ENCODE measurements around the gene IGSF21. TPM values are rescaled to one million over a fixed set of nuclear protein-coding genes. Genes with fewer than 3 reads are reported as not detected.

The IGSF21 gene
- total RNA-seq, 1 donor from 2014 or later: 1.3 TPM

DNA sequence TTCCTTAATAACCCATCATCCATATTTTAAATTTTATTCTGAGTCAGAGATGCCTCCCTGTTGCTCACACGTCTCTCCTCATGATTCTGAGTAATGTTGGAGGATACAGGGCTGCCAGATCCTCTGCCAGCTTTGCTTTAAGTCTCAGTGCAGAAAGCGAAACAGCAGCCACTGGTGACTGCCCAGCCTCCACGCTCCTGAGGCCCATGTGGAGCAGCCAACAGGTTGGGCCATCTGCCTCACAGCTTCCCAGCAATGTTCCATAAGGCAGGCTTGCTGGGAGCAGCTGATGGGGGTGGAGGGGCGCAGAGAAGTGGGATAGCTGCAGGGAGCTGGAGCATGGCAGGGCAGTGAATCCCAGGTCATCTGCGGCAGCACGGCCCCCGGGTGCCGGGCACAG, 104.2 kb downstream of the IGSF21 start:
- no peaks in the 10 kb centered on the region for H3K36me3 Mint-ChIP-seq (ENCODE audit: unreplicated experiment)

GRCh38 chr1:18217398-18218043, 109.9 kb downstream of the IGSF21 start:
- peak; percentile 42 for TF ChIP-seq CTCF (IDR thresholded peaks at IDR 0.05; ENCODE audit: partially characterized antibody, unreplicated experiment)
- Mint-ChIP-seq H3K9me3 (ENCODE audit: unreplicated experiment) (peaks cover 13% of the 10 kb centered on the region), H3K27me3 (ENCODE audit: unreplicated experiment) (peaks cover 5% of the 10 kb centered on the region), H3K4me3 (ENCODE audit: unreplicated experiment) (no peak overlapping the region), H3K4me1 (ENCODE audit: low read depth, unreplicated experiment) (peaks cover 8% of the 10 kb centered on the region), H3K27ac (ENCODE audit: unreplicated experiment) (no peak overlapping the region), H3K36me3 (ENCODE audit: unreplicated experiment) (peaks cover 17% of the 10 kb centered on the region)
- no peak for DNase-seq

More for the DNA sequence above, 104.2 kb downstream of the IGSF21 start:
- Mint-ChIP-seq H3K4me3 (ENCODE audit: unreplicated experiment) (peak overlapping the region; percentile 35), H3K27me3 (ENCODE audit: unreplicated experiment) (peaks cover 6% of the 10 kb centered on the region), H3K9me3 (ENCODE audit: unreplicated experiment) (peaks cover 7% of the 10 kb centered on the region), H3K4me1 (ENCODE audit: low read depth, unreplicated experiment) (peaks cover 40% of the 10 kb centered on the region), H3K27ac (ENCODE audit: unreplicated experiment) (peak overlapping the region; percentile 85)
- no peak for TF ChIP-seq CTCF (IDR thresholded peaks at IDR 0.05; ENCODE audit: partially characterized antibody, unreplicated experiment)
- peak; percentile 85 for DNase-seq

- peaks cover 7% of the 10 kb centered on the region for H3K4me1 Mint-ChIP-seq (ENCODE audit: low read depth, unreplicated experiment)
- TF ChIP-seq CTCF (IDR thresholded peaks at IDR 0.05; ENCODE audit: partially characterized antibody, unreplicated experiment): no peak
- DNase-seq: no peak
- no peak overlapping the region for H3K4me3 Mint-ChIP-seq (ENCODE audit: unreplicated experiment)
- peaks cover 3% of the 10 kb centered on the region for H3K27me3 Mint-ChIP-seq (ENCODE audit: unreplicated experiment)
- peaks cover 9% of the 10 kb centered on the region for H3K9me3 Mint-ChIP-seq (ENCODE audit: unreplicated experiment)
- no peak overlapping the region for H3K27ac Mint-ChIP-seq (ENCODE audit: unreplicated experiment)
- peaks cover 6% of the 10 kb centered on the region for H3K36me3 Mint-ChIP-seq (ENCODE audit: unreplicated experiment)
These were observed 122.0 kb downstream of the IGSF21 start for GRCh38 chr1:18229625-18230024.

- no peak for DNase-seq
- Mint-ChIP-seq H3K27me3 (ENCODE audit: unreplicated experiment) (peaks cover 6% of the 10 kb centered on the region), H3K27ac (ENCODE audit: unreplicated experiment) (no peak overlapping the region), H3K36me3 (ENCODE audit: unreplicated experiment) (peaks cover 6% of the 10 kb centered on the region), H3K4me1 (ENCODE audit: low read depth, unreplicated experiment) (peaks cover 5% of the 10 kb centered on the region), H3K9me3 (ENCODE audit: unreplicated experiment) (peaks cover 9% of the 10 kb centered on the region), H3K4me3 (ENCODE audit: unreplicated experiment) (no peak overlapping the region)
- TF ChIP-seq CTCF (IDR thresholded peaks at IDR 0.05; ENCODE audit: partially characterized antibody, unreplicated experiment): no peak
These were observed 122.7 kb downstream of the IGSF21 start for GRCh38 chr1:18230321-18230720.

DNA sequence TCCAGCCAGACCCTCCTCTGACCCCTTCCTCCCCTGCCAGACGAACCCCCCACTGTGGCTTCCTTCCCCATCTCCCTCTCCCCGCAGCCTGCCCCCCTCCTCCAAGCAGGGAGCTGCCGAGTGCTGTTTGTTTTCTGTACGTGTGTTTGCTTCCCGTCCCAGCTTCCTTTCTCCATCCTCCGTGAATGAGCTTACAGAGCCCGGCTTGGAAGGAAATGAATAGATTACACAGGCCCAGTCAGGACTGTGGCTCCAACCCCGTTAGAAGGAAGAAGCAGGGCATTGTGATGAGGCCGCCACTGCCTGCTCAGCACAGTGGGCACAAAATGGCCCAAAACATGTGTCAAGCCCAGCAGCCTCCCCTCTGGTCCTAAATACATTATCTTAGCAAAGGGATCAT, 123.2 kb downstream of the IGSF21 start:
- Mint-ChIP-seq H3K9me3 (ENCODE audit: unreplicated experiment) (peaks cover 9% of the 10 kb centered on the region), H3K27ac (ENCODE audit: unreplicated experiment) (no peak overlapping the region), H3K27me3 (ENCODE audit: unreplicated experiment) (peaks cover 6% of the 10 kb centered on the region), H3K4me3 (ENCODE audit: unreplicated experiment) (no peak overlapping the region), H3K36me3 (ENCODE audit: unreplicated experiment) (peaks cover 6% of the 10 kb centered on the region), H3K4me1 (ENCODE audit: low read depth, unreplicated experiment) (peaks cover 4% of the 10 kb centered on the region)
- no peak for TF ChIP-seq CTCF (IDR thresholded peaks at IDR 0.05; ENCODE audit: partially characterized antibody, unreplicated experiment)
- no peak for DNase-seq
